ENCODE results near the gene TRIM9. TPM values are rescaled to one million over a fixed set of nuclear protein-coding genes. Genes with fewer than 3 reads are reported as not detected.

The TRIM9 gene
- total RNA-seq, 1 experiment from 2014 or later: 0.44 TPM

DNA sequence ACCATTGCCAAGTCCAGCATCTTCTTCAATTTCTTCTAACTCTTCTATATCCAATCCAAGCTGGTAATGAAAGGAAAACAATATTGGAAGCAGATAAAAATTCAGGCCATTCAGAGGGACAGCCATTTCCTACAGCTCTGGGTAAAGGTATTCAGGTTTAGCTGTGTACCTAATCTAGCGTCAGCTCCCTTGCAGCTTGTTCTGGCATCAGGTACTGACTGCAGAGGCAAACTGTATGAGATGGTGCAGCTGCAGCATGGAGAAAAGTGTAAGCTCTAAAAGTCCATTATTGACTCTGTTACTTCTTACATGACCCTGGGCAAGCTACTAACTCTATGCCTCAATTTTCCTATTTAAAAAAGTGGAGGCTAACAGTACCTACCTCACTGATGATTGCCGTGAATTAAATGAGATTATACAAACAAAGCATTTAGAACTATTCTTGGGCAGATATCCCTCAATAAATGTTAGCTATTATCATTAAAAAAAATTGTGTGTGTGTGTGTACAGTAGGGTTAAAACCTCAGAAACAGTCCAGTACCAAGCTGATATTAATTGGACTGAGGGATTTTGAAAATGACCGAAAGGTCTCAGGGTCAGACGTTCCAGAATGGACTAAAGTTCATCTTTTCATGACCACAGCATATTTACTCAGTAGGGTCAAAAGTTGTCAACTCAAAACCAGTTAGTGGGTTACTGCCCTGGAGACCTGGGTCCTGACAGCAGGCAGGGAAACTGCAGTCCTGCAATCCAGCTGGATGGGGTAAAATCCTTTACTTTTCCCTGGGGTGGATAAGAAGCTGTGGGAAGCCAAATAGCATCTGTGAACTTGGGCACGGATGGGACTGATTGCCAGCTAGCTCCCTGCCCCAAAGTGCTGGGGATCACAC, 159.5 kb downstream of the TRIM9 start:
- no peaks in the 10 kb centered on the region; the same call in none of the 2 replicates for H3K36me3 ChIP-seq (ENCODE audit: control insufficient read depth, insufficient read depth, low read length)
- H3K4me3 ChIP-seq (ENCODE audit: low read depth in 2 of 2, low read length in 2 of 2): no peak overlapping the region
- intact Hi-C loops (cut with micrococcal nuclease; ENCODE audit: unreplicated experiment): no loop called here
- in situ Hi-C loops (cut with HindIII; ENCODE audit: low pct_unique_long_range_greater_than_20kb, low sequenced_read_pairs): no loop called here
- H3K4me1 ChIP-seq (ENCODE audit: control insufficient read depth, insufficient read depth, low read length): no peaks in the 10 kb centered on the region
- ChIA-PET CTCF (interaction anchor here (0.6 kb wide), 1 partner anchor 161 kb away, joined by 3 read pairs; no protein-coding TSS in a partner anchor), POLR2A (no interaction called here)
- DNase-seq (ENCODE audit: low read depth, low spot score) (no peak), ATAC-seq (no peak)
- BruUV-seq (replicated peaks): no TSS peak
- no peak overlapping the region for H3K27ac ChIP-seq (ENCODE audit: low read length)
- no peak for TF ChIP-seq POLR2AphosphoS5 (IDR thresholded peaks at IDR 0.05; ENCODE audit: low read depth, low read length)
- no peak for TF ChIP-seq TCF7L2 (IDR thresholded peaks at IDR 0.05; ENCODE audit: low read depth, low read length)
- TF ChIP-seq, protein P1, sequence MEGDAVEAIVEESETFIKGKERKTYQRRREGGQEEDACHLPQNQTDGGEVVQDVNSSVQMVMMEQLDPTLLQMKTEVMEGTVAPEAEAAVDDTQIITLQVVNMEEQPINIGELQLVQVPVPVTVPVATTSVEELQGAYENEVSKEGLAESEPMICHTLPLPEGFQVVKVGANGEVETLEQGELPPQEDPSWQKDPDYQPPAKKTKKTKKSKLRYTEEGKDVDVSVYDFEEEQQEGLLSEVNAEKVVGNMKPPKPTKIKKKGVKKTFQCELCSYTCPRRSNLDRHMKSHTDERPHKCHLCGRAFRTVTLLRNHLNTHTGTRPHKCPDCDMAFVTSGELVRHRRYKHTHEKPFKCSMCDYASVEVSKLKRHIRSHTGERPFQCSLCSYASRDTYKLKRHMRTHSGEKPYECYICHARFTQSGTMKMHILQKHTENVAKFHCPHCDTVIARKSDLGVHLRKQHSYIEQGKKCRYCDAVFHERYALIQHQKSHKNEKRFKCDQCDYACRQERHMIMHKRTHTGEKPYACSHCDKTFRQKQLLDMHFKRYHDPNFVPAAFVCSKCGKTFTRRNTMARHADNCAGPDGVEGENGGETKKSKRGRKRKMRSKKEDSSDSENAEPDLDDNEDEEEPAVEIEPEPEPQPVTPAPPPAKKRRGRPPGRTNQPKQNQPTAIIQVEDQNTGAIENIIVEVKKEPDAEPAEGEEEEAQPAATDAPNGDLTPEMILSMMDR (IDR thresholded peaks at IDR 0.05): no peak
- TF ChIP-seq, protein P2, sequence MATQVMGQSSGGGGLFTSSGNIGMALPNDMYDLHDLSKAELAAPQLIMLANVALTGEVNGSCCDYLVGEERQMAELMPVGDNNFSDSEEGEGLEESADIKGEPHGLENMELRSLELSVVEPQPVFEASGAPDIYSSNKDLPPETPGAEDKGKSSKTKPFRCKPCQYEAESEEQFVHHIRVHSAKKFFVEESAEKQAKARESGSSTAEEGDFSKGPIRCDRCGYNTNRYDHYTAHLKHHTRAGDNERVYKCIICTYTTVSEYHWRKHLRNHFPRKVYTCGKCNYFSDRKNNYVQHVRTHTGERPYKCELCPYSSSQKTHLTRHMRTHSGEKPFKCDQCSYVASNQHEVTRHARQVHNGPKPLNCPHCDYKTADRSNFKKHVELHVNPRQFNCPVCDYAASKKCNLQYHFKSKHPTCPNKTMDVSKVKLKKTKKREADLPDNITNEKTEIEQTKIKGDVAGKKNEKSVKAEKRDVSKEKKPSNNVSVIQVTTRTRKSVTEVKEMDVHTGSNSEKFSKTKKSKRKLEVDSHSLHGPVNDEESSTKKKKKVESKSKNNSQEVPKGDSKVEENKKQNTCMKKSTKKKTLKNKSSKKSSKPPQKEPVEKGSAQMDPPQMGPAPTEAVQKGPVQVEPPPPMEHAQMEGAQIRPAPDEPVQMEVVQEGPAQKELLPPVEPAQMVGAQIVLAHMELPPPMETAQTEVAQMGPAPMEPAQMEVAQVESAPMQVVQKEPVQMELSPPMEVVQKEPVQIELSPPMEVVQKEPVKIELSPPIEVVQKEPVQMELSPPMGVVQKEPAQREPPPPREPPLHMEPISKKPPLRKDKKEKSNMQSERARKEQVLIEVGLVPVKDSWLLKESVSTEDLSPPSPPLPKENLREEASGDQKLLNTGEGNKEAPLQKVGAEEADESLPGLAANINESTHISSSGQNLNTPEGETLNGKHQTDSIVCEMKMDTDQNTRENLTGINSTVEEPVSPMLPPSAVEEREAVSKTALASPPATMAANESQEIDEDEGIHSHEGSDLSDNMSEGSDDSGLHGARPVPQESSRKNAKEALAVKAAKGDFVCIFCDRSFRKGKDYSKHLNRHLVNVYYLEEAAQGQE (IDR thresholded peaks at IDR 0.05; ENCODE audit: insufficient read depth in 1 of 2, low read depth in 2 of 2, low read length in 1 of 2): no peak
- no peak for TF ChIP-seq SIN3A (IDR thresholded peaks at IDR 0.05; ENCODE audit: borderline replicate concordance, insufficient read depth, low read depth, low read length)
- H3K27me3 ChIP-seq (ENCODE audit: control insufficient read depth, insufficient read depth, low read length): no peaks in the 10 kb centered on the region
- no peaks in the 10 kb centered on the region for H3K9me3 ChIP-seq (ENCODE audit: control insufficient read depth, insufficient read depth, low read depth, low read length)

DNA sequence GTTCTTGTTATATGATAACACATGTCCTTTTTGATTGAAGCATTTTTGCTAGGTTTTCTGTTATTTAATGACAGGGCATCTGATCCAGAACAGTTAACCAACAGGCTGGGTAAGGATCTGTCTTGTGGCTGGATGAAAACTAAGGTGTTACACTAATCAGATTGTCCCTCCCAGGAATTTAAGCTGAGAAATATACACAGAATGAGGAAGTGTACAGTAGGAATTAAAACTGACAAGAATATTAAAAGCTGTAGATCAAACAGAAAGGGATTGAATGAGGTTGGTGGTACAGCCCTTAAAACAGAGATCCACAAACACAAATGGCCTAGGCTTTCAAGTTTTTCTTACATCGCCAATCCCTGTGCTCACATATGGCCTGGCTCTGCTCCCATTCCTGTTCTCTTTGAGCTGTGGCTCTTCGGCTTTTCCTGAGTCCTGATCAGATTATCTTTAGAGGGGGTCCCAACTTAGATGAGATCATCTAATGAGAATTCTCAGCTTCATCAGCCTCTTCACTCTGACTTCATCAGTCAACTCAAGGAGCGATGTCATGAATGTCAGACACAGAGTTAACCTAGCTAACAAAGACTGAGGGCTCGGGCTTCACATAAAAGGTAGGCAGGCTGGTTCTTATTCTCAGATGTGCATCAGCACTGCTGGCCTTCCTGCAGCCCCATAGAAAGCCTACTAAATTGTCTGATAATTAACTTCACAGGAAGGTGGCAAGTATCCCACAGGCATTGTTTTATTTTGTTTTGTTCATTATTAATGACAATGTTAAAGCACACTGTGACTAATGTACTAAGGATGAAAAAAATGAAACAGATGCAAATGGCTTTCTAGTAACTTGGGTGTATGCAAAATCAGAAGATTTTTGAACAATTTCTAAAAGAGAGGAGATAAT, 162.1 kb downstream of the TRIM9 start:
- POLR2A ChIA-PET: no interaction called here
- in situ Hi-C loops (cut with HindIII; ENCODE audit: low pct_unique_long_range_greater_than_20kb, low sequenced_read_pairs): no loop called here
- DNase-seq (ENCODE audit: low read depth, low spot score): no peak

More for the DNA sequence above, 162.1 kb downstream of the TRIM9 start:
- no peaks in the 10 kb centered on the region for H3K9me3 ChIP-seq (ENCODE audit: control insufficient read depth, insufficient read depth, low read depth, low read length)
- no peaks in the 10 kb centered on the region; the same call in none of the 2 replicates for H3K36me3 ChIP-seq (ENCODE audit: control insufficient read depth, insufficient read depth, low read length)
- intact Hi-C loops (cut with micrococcal nuclease; ENCODE audit: unreplicated experiment): no loop called here
- H3K4me3 ChIP-seq (ENCODE audit: low read depth in 2 of 2, low read length in 2 of 2): no peak overlapping the region
- CTCF ChIA-PET: no interaction called here
- no peak overlapping the region for H3K27ac ChIP-seq (ENCODE audit: low read length)
- no TSS peak for BruUV-seq (replicated peaks)
- no peaks in the 10 kb centered on the region for H3K4me1 ChIP-seq (ENCODE audit: control insufficient read depth, insufficient read depth, low read length)
- ATAC-seq: no peak
- no peak for TF ChIP-seq SIN3A (IDR thresholded peaks at IDR 0.05; ENCODE audit: borderline replicate concordance, insufficient read depth, low read depth, low read length)
- TF ChIP-seq, protein P1 (IDR thresholded peaks at IDR 0.05): no peak
- TF ChIP-seq TCF7L2 (IDR thresholded peaks at IDR 0.05; ENCODE audit: low read depth, low read length): no peak
- TF ChIP-seq POLR2AphosphoS5 (IDR thresholded peaks at IDR 0.05; ENCODE audit: low read depth, low read length): no peak
- TF ChIP-seq, protein P2 (IDR thresholded peaks at IDR 0.05; ENCODE audit: insufficient read depth in 1 of 2, low read depth in 2 of 2, low read length in 1 of 2): no peak
- H3K27me3 ChIP-seq (ENCODE audit: control insufficient read depth, insufficient read depth, low read length): no peaks in the 10 kb centered on the region

All from Panc1 (cell line).